Measurements from ENCODE around the gene MAP7. TPM values are rescaled to one million over a fixed set of nuclear protein-coding genes. Genes with fewer than 3 reads are reported as not detected.

Gene MAP7
- total and polyA plus RNA-seq, 11 donors, result 0.86 to 3.2 (median 2.1) TPM

GRCh38 chr6:136535880-136536650 lies 14.2 kb downstream of the MAP7 start:
- H3K4me1 ChIP-seq, result no peaks in the 10 kb centered on the region
- no peak overlapping the region for H3K4me3 ChIP-seq
- TF ChIP-seq, protein P1, sequence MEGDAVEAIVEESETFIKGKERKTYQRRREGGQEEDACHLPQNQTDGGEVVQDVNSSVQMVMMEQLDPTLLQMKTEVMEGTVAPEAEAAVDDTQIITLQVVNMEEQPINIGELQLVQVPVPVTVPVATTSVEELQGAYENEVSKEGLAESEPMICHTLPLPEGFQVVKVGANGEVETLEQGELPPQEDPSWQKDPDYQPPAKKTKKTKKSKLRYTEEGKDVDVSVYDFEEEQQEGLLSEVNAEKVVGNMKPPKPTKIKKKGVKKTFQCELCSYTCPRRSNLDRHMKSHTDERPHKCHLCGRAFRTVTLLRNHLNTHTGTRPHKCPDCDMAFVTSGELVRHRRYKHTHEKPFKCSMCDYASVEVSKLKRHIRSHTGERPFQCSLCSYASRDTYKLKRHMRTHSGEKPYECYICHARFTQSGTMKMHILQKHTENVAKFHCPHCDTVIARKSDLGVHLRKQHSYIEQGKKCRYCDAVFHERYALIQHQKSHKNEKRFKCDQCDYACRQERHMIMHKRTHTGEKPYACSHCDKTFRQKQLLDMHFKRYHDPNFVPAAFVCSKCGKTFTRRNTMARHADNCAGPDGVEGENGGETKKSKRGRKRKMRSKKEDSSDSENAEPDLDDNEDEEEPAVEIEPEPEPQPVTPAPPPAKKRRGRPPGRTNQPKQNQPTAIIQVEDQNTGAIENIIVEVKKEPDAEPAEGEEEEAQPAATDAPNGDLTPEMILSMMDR (IDR thresholded peaks at IDR 0.05), result no peak
- TF ChIP-seq POLR2A (IDR thresholded peaks at IDR 0.05), result no peak
- intact Hi-C loops (cut with DNase I), result no loop called here
- no peak for ATAC-seq
- WGBS, 4 donors, result 90 to 91% (median 90%) methylated on average over 8 of the region's 8 CpGs
- no peak overlapping the region for H3K27ac ChIP-seq
- H3K36me3 ChIP-seq, result no peaks in the 10 kb centered on the region
- no peaks in the 10 kb centered on the region for H3K27me3 ChIP-seq
- DNase-seq, result no peak
- no peaks in the 10 kb centered on the region for H3K9me3 ChIP-seq

GRCh38 chr6:136535017-136535765 lies 15.0 kb downstream of the MAP7 start:
- WGBS, 4 donors, result 52 to 62% (median 59%) methylated on average over 5 of the region's 5 CpGs
- H3K27me3 ChIP-seq, result no peaks in the 10 kb centered on the region
- DNase-seq (no peak), ATAC-seq (no peak)
- no peaks in the 10 kb centered on the region for H3K36me3 ChIP-seq
- H3K27ac ChIP-seq, result no peak overlapping the region
- intact Hi-C loops (cut with DNase I), result no loop called here
- TF ChIP-seq POLR2A (IDR thresholded peaks at IDR 0.05), result no peak
- TF ChIP-seq, protein P1 (IDR thresholded peaks at IDR 0.05), result no peak
- no peaks in the 10 kb centered on the region for H3K9me3 ChIP-seq
- no peak overlapping the region for H3K4me3 ChIP-seq
- H3K4me1 ChIP-seq, result no peaks in the 10 kb centered on the region

DNA sequence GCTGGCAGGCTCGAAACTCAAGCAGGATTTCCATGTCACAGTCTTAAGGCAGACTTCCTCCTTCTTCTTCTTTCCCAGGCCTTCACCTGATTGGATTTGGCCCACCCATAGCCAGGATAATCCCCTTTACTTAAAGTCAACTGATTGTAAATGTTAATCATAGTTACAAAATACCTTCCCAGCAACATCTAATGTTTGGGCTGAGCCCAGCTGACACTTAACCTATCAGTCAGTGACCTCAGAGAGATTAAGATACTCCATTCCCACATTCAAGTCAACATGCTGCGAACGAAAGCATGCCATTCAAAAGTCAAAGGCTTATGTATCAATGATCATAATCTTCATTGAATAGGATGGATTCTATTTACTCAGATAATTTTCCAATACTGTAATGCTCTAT lies 16.0 kb downstream of the MAP7 start:
- DNase-seq (no peak), ATAC-seq (no peak)
- no peaks in the 10 kb centered on the region for H3K9me3 ChIP-seq
- intact Hi-C loops (cut with DNase I), result no loop called here
- no peak overlapping the region for H3K27ac ChIP-seq
- TF ChIP-seq, protein P1 (IDR thresholded peaks at IDR 0.05), result no peak
- TF ChIP-seq POLR2A (IDR thresholded peaks at IDR 0.05), result no peak
- H3K27me3 ChIP-seq, result no peaks in the 10 kb centered on the region
- 83 to 85% (median 84%) methylated on average over 3 of the region's 3 CpGs for WGBS, 4 donors
- no peaks in the 10 kb centered on the region for H3K4me1 ChIP-seq
- H3K36me3 ChIP-seq, result no peaks in the 10 kb centered on the region
- no peak overlapping the region for H3K4me3 ChIP-seq

GRCh38 chr6:136533487-136533886 lies 16.7 kb downstream of the MAP7 start:
- no peak for DNase-seq
- ATAC-seq, result no peak

More at GRCh38 chr6:136533487-136533886, 16.7 kb downstream of the MAP7 start:
- intact Hi-C loops (cut with DNase I), result no loop called here
- WGBS, 4 donors, result 57 to 66% (median 63%) methylated on average over 5 of the region's 5 CpGs
- Histone ChIP-seq H3K36me3 (no peaks in the 10 kb centered on the region), H3K27ac (no peak overlapping the region), H3K4me3 (no peak overlapping the region), H3K4me1 (no peaks in the 10 kb centered on the region), H3K9me3 (no peaks in the 10 kb centered on the region), H3K27me3 (no peaks in the 10 kb centered on the region)
- TF ChIP-seq POLR2A (IDR thresholded peaks at IDR 0.05), result no peak
- TF ChIP-seq, protein P1 (IDR thresholded peaks at IDR 0.05), result no peak

All from heart left ventricle (tissue), 16 donors.